Hypothalamus (tissue), 51 donors: ENCODE measurements around the gene MYEF2.

Source experiments
- DNase-seq, 51 donors: peaks; one replicate each; lab custom pipeline; 2025; lab: John Stamatoyannopoulos, UW

The MYEF2 gene

GRCh38 chr15:48089702-48090101, 88.4 kb downstream of the MYEF2 start:
- no peak for DNase-seq

- no peak for DNase-seq
Measured at GRCh38 chr15:48087844-48088243, 90.3 kb downstream of the MYEF2 start.

- DNase-seq = peak in 1 of 51 donors; percentile 1
Measured at GRCh38 chr15:48086576-48086975, 91.5 kb downstream of the MYEF2 start.

- DNase-seq = no peak
Measured at GRCh38 chr15:48086133-48086532, 92.0 kb downstream of the MYEF2 start.

- no peak for DNase-seq
Measured at GRCh38 chr15:48085591-48085930, 92.5 kb downstream of the MYEF2 start.

GRCh38 chr15:48084759-48085590, 93.1 kb downstream of the MYEF2 start:
- no peak for DNase-seq
